HepG2 (cell line): Measurements from ENCODE around the gene KDM4E. TPM values are rescaled to one million over a fixed set of nuclear protein-coding genes. Genes with fewer than 3 reads are reported as not detected.
A peak's percentile ranks its signal among the peaks of the same experiment; 100 is the strongest.

Experiments used
- AGO1 ChIP-seq: fragments of 200-400 bp; formaldehyde crosslinking; IDR thresholded peaks from 2 replicates; pipeline ENCODE4 v1.6.1; 2017; ENCODE audit warnings: mild to moderate bottlenecking, low read depth, low read length, moderate library complexity; ENCODE audit not compliant: poor library complexity, severe bottlenecking
- ATF4 ChIP-seq, 2 experiments: fragments of 450-650 bp in 1 of 2; sonication (generic) in 1 of 2; formaldehyde crosslinking; IDR thresholded peaks; 2 replicates each; pipeline versions ENCODE4 v1.5.0 to v1.8.0; 2020 to 2022; ENCODE audit warnings: mild to moderate bottlenecking in 1 of 2, missing genetic modification reagents in 1 of 2
- CEBPB ChIP-seq: IDR thresholded peaks from 2 replicates; pipeline ENCODE4 v1.6.1; 2011; ENCODE audit warnings: low read depth, low read length, improper control_type of control experiment, borderline replicate concordance
- GPN1 ChIP-seq: sonication (generic); formaldehyde crosslinking; IDR thresholded peaks from 2 replicates; pipeline ENCODE4 v1.5.1; 2020; ENCODE audit warnings: missing genetic modification reagents, borderline replicate concordance
- GRHL1 ChIP-seq: sonication (generic); formaldehyde crosslinking; conservative IDR thresholded peaks from 2 replicates; pipeline ENCODE4 v1.8.0; 2022; ENCODE audit warnings: missing genetic modification reagents
- HNF4A ChIP-seq: sonication (generic); formaldehyde crosslinking; IDR thresholded peaks from 2 replicates; pipeline ENCODE4 v1.4.0; 2020; ENCODE audit warnings: missing genetic modification reagents
- KAT7 ChIP-seq: IDR thresholded peaks from 2 replicates; pipeline ENCODE4 v1.6.1; 2018; ENCODE audit warnings: borderline replicate concordance, missing compliant biosample characterization
- KDM3A ChIP-seq: IDR thresholded peaks from 2 replicates; pipeline ENCODE4 v1.6.1; 2018; ENCODE audit warnings: low read depth, missing compliant biosample characterization
- KLF11 ChIP-seq: IDR thresholded peaks from 2 replicates; pipeline ENCODE4 v1.6.1; 2016; ENCODE audit warnings: missing compliant biosample characterization
- NFKBIZ ChIP-seq: IDR thresholded peaks from 2 replicates; pipeline ENCODE4 v1.6.1; 2018; ENCODE audit warnings: missing genetic modification reagents, missing compliant biosample characterization
- PHF5A ChIP-seq: IDR thresholded peaks from one replicate; pipeline ENCODE4 v1.6.1; 2018; ENCODE audit warnings: low read depth, missing genetic modification reagents; ENCODE audit not compliant: unreplicated experiment
- PRDM4 ChIP-seq: sonication (generic); formaldehyde crosslinking; IDR thresholded peaks from 2 replicates; pipeline ENCODE4 v1.9.0; 2021; ENCODE audit warnings: missing genetic modification reagents, borderline replicate concordance
- REL ChIP-seq: sonication (generic); formaldehyde crosslinking; conservative IDR thresholded peaks from 2 replicates; pipeline ENCODE4 v1.8.0; 2022; ENCODE audit warnings: mild to moderate bottlenecking, missing genetic modification reagents, moderate library complexity
- RELA ChIP-seq: sonication (generic); formaldehyde crosslinking; IDR thresholded peaks from 2 replicates; pipeline ENCODE4 v1.4.0; 2020; ENCODE audit warnings: missing genetic modification reagents
- SOX13 ChIP-seq, 3 experiments: fragments of 450-650 bp in 1 of 3; sonication (generic) in 1 of 3; formaldehyde crosslinking in 1 of 3; IDR thresholded peaks in 2 of 3; conservative IDR thresholded peaks in 1 of 3; 2 replicates each; pipeline versions ENCODE4 v1.5.0 to v1.6.1; 2016 to 2020; ENCODE audit warnings: antibody characterized with exemption in 1 of 3, mild to moderate bottlenecking in 1 of 3, missing compliant biosample characterization in 1 of 3, missing genetic modification reagents in 1 of 3, moderate library complexity in 1 of 3
- TBL1XR1 ChIP-seq: fragments of 150-350 bp; IDR thresholded peaks from 2 replicates; pipeline ENCODE4 v1.6.1; 2014; ENCODE audit warnings: borderline replicate concordance, low read length; ENCODE audit not compliant: partially characterized antibody
- TEF ChIP-seq: sonication (generic); formaldehyde crosslinking; IDR thresholded peaks from 2 replicates; pipeline ENCODE4 v1.5.0; 2020; ENCODE audit warnings: missing genetic modification reagents
- TERF1 ChIP-seq: sonication (generic); formaldehyde crosslinking; IDR thresholded peaks from 2 replicates; pipeline ENCODE4 v1.8.0; 2022; ENCODE audit warnings: mild to moderate bottlenecking, missing genetic modification reagents, moderate library complexity
- XRCC5 ChIP-seq: fragments of 200-400 bp; formaldehyde crosslinking; optimal IDR thresholded peaks from 2 replicates; pipeline ENCODE3; 2017; ENCODE audit warnings: mild to moderate bottlenecking, low read length
- ZMAT5 ChIP-seq: sonication (generic); formaldehyde crosslinking; IDR thresholded peaks from 2 replicates; pipeline ENCODE4 v1.5.0; 2020; ENCODE audit warnings: mild to moderate bottlenecking, low read depth, missing genetic modification reagents, borderline replicate concordance
- ZNF17 ChIP-seq: sonication (generic); formaldehyde crosslinking; IDR thresholded peaks from 2 replicates; pipeline ENCODE4 v1.5.0; 2020; ENCODE audit warnings: mild to moderate bottlenecking, missing genetic modification reagents
- ZNF207 ChIP-seq: fragments of 450-650 bp; IDR thresholded peaks from 2 replicates; pipeline ENCODE4 v1.6.1; 2016; ENCODE audit warnings: antibody characterized with exemption, borderline replicate concordance
- ZNF777 ChIP-seq: sonication (generic); formaldehyde crosslinking; IDR thresholded peaks from 2 replicates; pipeline ENCODE4 v1.4.0; 2020; ENCODE audit warnings: missing genetic modification reagents
- ZSCAN25 ChIP-seq: sonication (generic); formaldehyde crosslinking; IDR thresholded peaks from 2 replicates; pipeline ENCODE4 v1.8.0; 2022; ENCODE audit warnings: mild to moderate bottlenecking, missing genetic modification reagents
- polyA plus RNA-seq, 8 experiments: library from polyadenylated mRNA; depleted of rRNA in 3 of 8; stranded (reverse) in 7 of 8; unstranded in 1 of 8; fragments of >200 nt; fragmentation: Illumina TruSeq in 4 of 8; extraction: Trizol in 4 of 8; gene quantifications; 2 replicates each; pipeline versions ENCODE4 v1.2.1 to v1.2.3, GENCODE V29; 2011 to 2016; ENCODE audit warnings: low read depth in 4 of 8, missing spikeins in 1 of 8, mixed read lengths in 1 of 8; ENCODE audit not compliant: insufficient read depth in 1 of 8
- total RNA-seq, 5 experiments: library from RNA; depleted of rRNA; stranded (reverse); fragments of >200 nt; fragmentation: Illumina TruSeq; extraction: Trizol; gene quantifications; 2 replicates each; pipeline ENCODE4 v1.2.3, GENCODE V29; 2016; ENCODE audit warnings: low read depth in 1 of 5

KDM4E gene
- total and polyA plus RNA-seq, 2 of the 13 experiments (the other 11 are each of a cell fraction or from before 2014, with no cell fraction given) = not detected

- TF ChIP-seq ZSCAN25 (CRISPR knock-in tag) (no peak), PRDM4 (CRISPR knock-in tag) (no peak), REL (CRISPR knock-in tag) (no peak), RELA (CRISPR knock-in tag) (no peak), KAT7 (CRISPR knock-in tag) (no peak), ZNF207 (no peak), XRCC5 (no peak), ZNF17 (no peak), TEF (CRISPR knock-in tag) (0 out of 2 replicates have a peak, but pooled peaks have one; percentile 32), KDM3A (0 out of 2 replicates have a peak, but pooled peaks have one; percentile 27), ZNF777 (peak; percentile 48), NFKBIZ (CRISPR knock-in tag) (no peak), SOX13 (IDR thresholded peaks at IDR 0.05) (no peak), SOX13 (CRISPR knock-in tag; conservative IDR thresholded peaks at IDR 0.05 in 1 of 2, IDR thresholded peaks at IDR 0.05 in 1 of 2) (peak in 1 of 2 experiments; percentile 61; a peak in 2 of 4 replicates), HNF4A (CRISPR knock-in tag) (no peak), GRHL1 (CRISPR knock-in tag) (no peak), ATF4 (CRISPR knock-in tag; IDR thresholded peaks at IDR 0.05) (no peak), CEBPB (no peak), KLF11 (CRISPR knock-in tag) (no peak), GPN1 (CRISPR knock-in tag) (no peak), ZMAT5 (no peak), TBL1XR1 (no peak), TERF1 (CRISPR knock-in tag) (no peak), PHF5A (CRISPR knock-in tag) (no peak), AGO1 (no peak)
These were observed 43.5 kb downstream of the KDM4E start (continued) for GRCh38 chr11:95068549-95068948.
